GM23338 (cell line): ENCODE measurements around the gene BCAS3. TPM values are rescaled to one million over a fixed set of nuclear protein-coding genes. Genes with fewer than 3 reads are reported as not detected.

Experiments
- ATAC-seq: fragments of 200-7000 bp; cut with Tn5 transposase; 3 replicates; pipeline ENCODE4 v1.9.1; 2020
- DNase-seq: peaks from one replicate; pipeline ENCODE4 v3.0.0-alpha.2; 2015; ENCODE audit warnings: low spot score
- H2AFZ ChIP-seq: fragments of 200-600 bp; sonication (generic); 2 replicates; pipeline ENCODE4 v1.8.0; 2016; ENCODE audit warnings: antibody characterized with exemption, mild to moderate bottlenecking, moderate library complexity
- H3F3A ChIP-seq: fragments of 200-600 bp; sonication (generic); replicated peaks from 2 replicates; pipeline ENCODE4 v1.8.0; 2017; ENCODE audit warnings: antibody characterized with exemption, mixed run types, low read depth
- H3K27ac ChIP-seq: fragments of 200-600 bp; sonication (generic); 2 replicates; pipeline ENCODE4 v1.6.1; 2016; ENCODE audit warnings: low read depth
- H3K27me3 ChIP-seq: fragments of 200-600 bp; sonication (generic); 2 replicates; pipeline ENCODE4 v1.8.0; 2016; ENCODE audit warnings: mild to moderate bottlenecking, mixed run types, moderate library complexity; ENCODE audit not compliant: insufficient read depth
- H3K36me3 ChIP-seq: fragments of 200-600 bp; sonication (generic); 2 replicates; pipeline ENCODE4 v1.8.0; 2016; ENCODE audit warnings: mild to moderate bottlenecking; ENCODE audit not compliant: insufficient read depth
- H3K4me1 ChIP-seq: fragments of 200-600 bp; sonication (generic); 2 replicates; pipeline ENCODE4 v1.8.0; 2016; ENCODE audit warnings: mild to moderate bottlenecking, moderate library complexity; ENCODE audit not compliant: insufficient read depth
- H3K4me2 ChIP-seq: fragments of 200-600 bp; sonication (generic); 2 replicates; pipeline ENCODE4 v1.7.1; 2017; ENCODE audit warnings: mixed run types
- H3K4me3 ChIP-seq: fragments of 200-600 bp; sonication (generic); 2 replicates; pipeline ENCODE4 v1.6.1; 2016; ENCODE audit warnings: mixed run types
- H3K79me2 ChIP-seq: fragments of 200-600 bp; sonication (generic); replicated peaks from 2 replicates; pipeline ENCODE4 v1.8.0; 2017; ENCODE audit warnings: mild to moderate bottlenecking; ENCODE audit not compliant: insufficient read depth
- H3K9me2 ChIP-seq: fragments of 200-600 bp; sonication (generic); 2 replicates; pipeline ENCODE4 v1.8.0; 2017; ENCODE audit not compliant: insufficient read depth
- H4K20me1 ChIP-seq: fragments of 200-600 bp; sonication (generic); replicated peaks from 2 replicates; pipeline ENCODE4 v1.8.0; 2017; ENCODE audit warnings: mild to moderate bottlenecking; ENCODE audit not compliant: insufficient read depth
- H3K27ac Mint-ChIP-seq: 2 replicates; pipeline ENCODE4 v1.8.0; 2020; ENCODE audit warnings: inconsistent platforms, mild to moderate bottlenecking, moderate library complexity, mixed read lengths
- H3K27me3 Mint-ChIP-seq: 3 replicates; pipeline ENCODE4 v1.8.0; 2022; ENCODE audit warnings: low read depth, mild to moderate bottlenecking, moderate library complexity, mixed read lengths, inconsistent platforms; ENCODE audit not compliant: insufficient read depth, poor library complexity
- H3K36me3 Mint-ChIP-seq: 3 replicates; pipeline ENCODE4 v1.8.0; 2021; ENCODE audit warnings: low read depth, mild to moderate bottlenecking, inconsistent platforms, moderate library complexity, mixed read lengths
- H3K4me1 Mint-ChIP-seq: 3 replicates; pipeline ENCODE4 v1.8.0; 2020; ENCODE audit warnings: mild to moderate bottlenecking, inconsistent platforms, mixed read lengths
- H3K4me3 Mint-ChIP-seq: 3 replicates; pipeline ENCODE4 v1.8.0; 2021; ENCODE audit warnings: moderate library complexity, mild to moderate bottlenecking, inconsistent platforms, mixed read lengths
- H3K9me3 Mint-ChIP-seq: 3 replicates; pipeline ENCODE4 v1.8.0; 2020; ENCODE audit warnings: moderate library complexity, mild to moderate bottlenecking, inconsistent platforms, mixed read lengths
- CREB1 ChIP-seq: fragments of 250-450 bp; sonication (Bioruptor Pico); IDR thresholded peaks from 2 replicates; pipeline ENCODE4 v1.5.0; 2020; ENCODE audit warnings: low read depth, mild to moderate bottlenecking, moderate library complexity
- EZH2 ChIP-seq: fragments of 200-600 bp; sonication (generic); IDR thresholded peaks from one replicate; pipeline ENCODE4 v1.8.0; 2017; ENCODE audit warnings: antibody characterized with exemption, mild to moderate bottlenecking, low read depth; ENCODE audit not compliant: unreplicated experiment
- EZH2phosphoT487 ChIP-seq: fragments of 200-600 bp; sonication (generic); IDR thresholded peaks from one replicate; pipeline ENCODE4 v1.8.1; 2018; ENCODE audit warnings: antibody characterized with exemption; ENCODE audit not compliant: unreplicated experiment
- POLR2AphosphoS5 ChIP-seq: IDR thresholded peaks from 2 replicates; pipeline ENCODE4 v1.6.1; 2016; ENCODE audit warnings: antibody characterized with exemption, low read depth
- STAT1 ChIP-seq: IDR thresholded peaks from one replicate; pipeline ENCODE4 v1.6.1; 2016; ENCODE audit warnings: antibody characterized with exemption; ENCODE audit not compliant: unreplicated experiment
- ZNF331 ChIP-seq: fragments of 250-450 bp; sonication (Bioruptor Pico); IDR thresholded peaks from 2 replicates; pipeline ENCODE4 v1.5.0; 2020; ENCODE audit warnings: low read depth, mild to moderate bottlenecking, moderate library complexity
- polyA plus RNA-seq: library from polyadenylated mRNA; unstranded; fragments of >200 nt; fragmentation: Nextera tagmentation; extraction: Ambion mirVana; gene quantifications from 2 replicates; pipeline ENCODE4 v1.2.1, GENCODE V29; 2016
- total RNA-seq: library from RNA; depleted of rRNA; stranded (reverse); fragments of >200 nt; shearing (Covaris generic); gene quantifications from 2 replicates; pipeline ENCODE4 v1.2.3, GENCODE V29; 2014
- TF ChIP-seq, protein P1 (sequence below), 2 experiments: fragments of 200-600 bp in 1 of 2; sonication (generic) in 1 of 2; conservative IDR thresholded peaks; 2 replicates each; pipeline versions ENCODE4 v1.5.1 to v1.6.1; 2016 to 2017; ENCODE audit warnings: antibody characterized with exemption in 2 of 2, low read depth in 2 of 2, mild to moderate bottlenecking in 2 of 2, moderate library complexity in 1 of 2
- TF ChIP-seq, protein P2 (sequence below): IDR thresholded peaks from one replicate; pipeline ENCODE4 v1.6.1; 2018; ENCODE audit warnings: antibody characterized with exemption; ENCODE audit not compliant: unreplicated experiment
- TF ChIP-seq, protein P3 (sequence below): IDR thresholded peaks from 2 replicates; pipeline ENCODE4 v1.6.1; 2016; ENCODE audit warnings: antibody characterized with exemption

Gene BCAS3
- total and polyA plus RNA-seq, 2 experiments from 2014 or later, result 8.2 to 28.0 TPM

DNA sequence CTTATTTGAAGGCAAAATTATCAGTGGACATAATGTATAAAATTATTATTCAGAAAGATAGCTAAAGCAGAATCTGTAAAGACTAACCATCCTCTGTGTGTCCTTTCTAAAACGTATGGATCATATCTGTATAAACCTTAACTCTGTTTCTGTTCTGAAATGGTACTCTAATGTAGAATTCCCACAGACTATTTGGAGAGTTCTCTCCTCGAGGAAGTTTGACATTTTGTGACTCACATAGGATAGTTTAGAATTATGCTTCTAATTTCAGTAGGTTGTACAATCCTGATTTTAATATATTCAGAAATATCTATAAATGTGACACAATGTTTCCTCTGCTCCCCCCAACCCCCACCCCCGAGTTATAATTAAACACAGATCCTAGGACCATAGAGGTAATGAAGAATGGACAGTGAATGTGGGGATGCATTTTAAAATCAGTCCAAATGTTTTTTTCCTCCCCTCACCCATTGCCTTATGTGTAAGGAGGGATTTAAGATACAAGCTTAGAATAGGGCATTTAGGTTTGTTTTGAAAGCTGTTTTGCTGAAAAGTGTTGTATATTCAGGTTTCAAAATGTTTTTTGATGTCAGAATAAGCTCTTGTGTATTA lies 66.8 kb downstream of the BCAS3 start (continued):
- TF ChIP-seq, protein P1, sequence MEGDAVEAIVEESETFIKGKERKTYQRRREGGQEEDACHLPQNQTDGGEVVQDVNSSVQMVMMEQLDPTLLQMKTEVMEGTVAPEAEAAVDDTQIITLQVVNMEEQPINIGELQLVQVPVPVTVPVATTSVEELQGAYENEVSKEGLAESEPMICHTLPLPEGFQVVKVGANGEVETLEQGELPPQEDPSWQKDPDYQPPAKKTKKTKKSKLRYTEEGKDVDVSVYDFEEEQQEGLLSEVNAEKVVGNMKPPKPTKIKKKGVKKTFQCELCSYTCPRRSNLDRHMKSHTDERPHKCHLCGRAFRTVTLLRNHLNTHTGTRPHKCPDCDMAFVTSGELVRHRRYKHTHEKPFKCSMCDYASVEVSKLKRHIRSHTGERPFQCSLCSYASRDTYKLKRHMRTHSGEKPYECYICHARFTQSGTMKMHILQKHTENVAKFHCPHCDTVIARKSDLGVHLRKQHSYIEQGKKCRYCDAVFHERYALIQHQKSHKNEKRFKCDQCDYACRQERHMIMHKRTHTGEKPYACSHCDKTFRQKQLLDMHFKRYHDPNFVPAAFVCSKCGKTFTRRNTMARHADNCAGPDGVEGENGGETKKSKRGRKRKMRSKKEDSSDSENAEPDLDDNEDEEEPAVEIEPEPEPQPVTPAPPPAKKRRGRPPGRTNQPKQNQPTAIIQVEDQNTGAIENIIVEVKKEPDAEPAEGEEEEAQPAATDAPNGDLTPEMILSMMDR (conservative IDR thresholded peaks at IDR 0.05; ENCODE audit: low read depth in 2 of 2), result no peak
- no peak for TF ChIP-seq POLR2AphosphoS5
- no peak for TF ChIP-seq EZH2
- TF ChIP-seq, protein P2, sequence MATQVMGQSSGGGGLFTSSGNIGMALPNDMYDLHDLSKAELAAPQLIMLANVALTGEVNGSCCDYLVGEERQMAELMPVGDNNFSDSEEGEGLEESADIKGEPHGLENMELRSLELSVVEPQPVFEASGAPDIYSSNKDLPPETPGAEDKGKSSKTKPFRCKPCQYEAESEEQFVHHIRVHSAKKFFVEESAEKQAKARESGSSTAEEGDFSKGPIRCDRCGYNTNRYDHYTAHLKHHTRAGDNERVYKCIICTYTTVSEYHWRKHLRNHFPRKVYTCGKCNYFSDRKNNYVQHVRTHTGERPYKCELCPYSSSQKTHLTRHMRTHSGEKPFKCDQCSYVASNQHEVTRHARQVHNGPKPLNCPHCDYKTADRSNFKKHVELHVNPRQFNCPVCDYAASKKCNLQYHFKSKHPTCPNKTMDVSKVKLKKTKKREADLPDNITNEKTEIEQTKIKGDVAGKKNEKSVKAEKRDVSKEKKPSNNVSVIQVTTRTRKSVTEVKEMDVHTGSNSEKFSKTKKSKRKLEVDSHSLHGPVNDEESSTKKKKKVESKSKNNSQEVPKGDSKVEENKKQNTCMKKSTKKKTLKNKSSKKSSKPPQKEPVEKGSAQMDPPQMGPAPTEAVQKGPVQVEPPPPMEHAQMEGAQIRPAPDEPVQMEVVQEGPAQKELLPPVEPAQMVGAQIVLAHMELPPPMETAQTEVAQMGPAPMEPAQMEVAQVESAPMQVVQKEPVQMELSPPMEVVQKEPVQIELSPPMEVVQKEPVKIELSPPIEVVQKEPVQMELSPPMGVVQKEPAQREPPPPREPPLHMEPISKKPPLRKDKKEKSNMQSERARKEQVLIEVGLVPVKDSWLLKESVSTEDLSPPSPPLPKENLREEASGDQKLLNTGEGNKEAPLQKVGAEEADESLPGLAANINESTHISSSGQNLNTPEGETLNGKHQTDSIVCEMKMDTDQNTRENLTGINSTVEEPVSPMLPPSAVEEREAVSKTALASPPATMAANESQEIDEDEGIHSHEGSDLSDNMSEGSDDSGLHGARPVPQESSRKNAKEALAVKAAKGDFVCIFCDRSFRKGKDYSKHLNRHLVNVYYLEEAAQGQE, result no peak
- TF ChIP-seq, protein P3, sequence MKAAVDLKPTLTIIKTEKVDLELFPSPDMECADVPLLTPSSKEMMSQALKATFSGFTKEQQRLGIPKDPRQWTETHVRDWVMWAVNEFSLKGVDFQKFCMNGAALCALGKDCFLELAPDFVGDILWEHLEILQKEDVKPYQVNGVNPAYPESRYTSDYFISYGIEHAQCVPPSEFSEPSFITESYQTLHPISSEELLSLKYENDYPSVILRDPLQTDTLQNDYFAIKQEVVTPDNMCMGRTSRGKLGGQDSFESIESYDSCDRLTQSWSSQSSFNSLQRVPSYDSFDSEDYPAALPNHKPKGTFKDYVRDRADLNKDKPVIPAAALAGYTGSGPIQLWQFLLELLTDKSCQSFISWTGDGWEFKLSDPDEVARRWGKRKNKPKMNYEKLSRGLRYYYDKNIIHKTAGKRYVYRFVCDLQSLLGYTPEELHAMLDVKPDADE, result no peak
- no peak for TF ChIP-seq CREB1
- no peak for TF ChIP-seq STAT1
- no peak for TF ChIP-seq ZNF331 (CRISPR knock-in tag)

- TF ChIP-seq, protein P1 (conservative IDR thresholded peaks at IDR 0.05; ENCODE audit: low read depth in 2 of 2), result peak in 1 of 2 experiments; percentile 43; a peak in 2 of 4 replicates
- TF ChIP-seq EZH2phosphoT487, result no peak
- Histone ChIP-seq H3K4me2 (no peak overlapping the region), H3K79me2 (no peaks in the 10 kb centered on the region), H3F3A (no peaks in the 10 kb centered on the region), H3K36me3 (no peaks in the 10 kb centered on the region), H3K27ac (no peak overlapping the region), H4K20me1 (no peaks in the 10 kb centered on the region), H2AFZ (no peak overlapping the region), H3K4me3 (no peak overlapping the region), H3K9me2 (no peaks in the 10 kb centered on the region), H3K27me3 (no peaks in the 10 kb centered on the region), H3K4me1 (peaks cover 45% of the 10 kb centered on the region)
- peaks cover 7% of the 10 kb centered on the region for H3K9me3 Mint-ChIP-seq
- peaks cover 4% of the 10 kb centered on the region; the same call in 2 of the 3 replicates for H3K36me3 Mint-ChIP-seq
- DNase-seq (no peak), ATAC-seq (no peak)
- peaks cover 5% of the 10 kb centered on the region for H3K27me3 Mint-ChIP-seq
- no peak overlapping the region for H3K4me3 Mint-ChIP-seq
- peaks cover 39% of the 10 kb centered on the region for H3K4me1 Mint-ChIP-seq
- no peak overlapping the region for H3K27ac Mint-ChIP-seq
These were observed 67.9 kb downstream of the BCAS3 start for GRCh38 chr17:60745544-60745943.
